ENCODE results near the gene WDR6.

WDR6 gene

DNA sequence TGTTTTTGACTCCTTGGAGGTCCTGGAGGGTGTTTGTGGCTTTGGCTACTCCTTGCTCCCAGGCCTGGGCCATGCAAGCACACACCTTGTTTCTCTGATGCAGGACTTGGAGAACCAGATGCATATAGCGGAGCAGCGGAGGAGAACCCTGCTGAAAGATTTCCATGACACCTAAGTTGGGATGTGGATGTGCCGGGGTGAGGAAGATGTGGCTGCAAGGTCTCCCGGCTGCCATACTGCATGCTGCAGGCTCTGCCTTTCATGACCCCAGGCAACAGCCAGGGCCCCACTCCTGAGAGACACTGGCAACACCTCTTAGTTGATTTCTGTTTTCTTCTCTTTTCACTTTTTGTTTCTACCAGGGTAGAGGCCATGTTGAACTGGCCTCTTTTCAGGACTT is 24.1 kb upstream of the WDR6 start:
- no peak for TF ChIP-seq ZNF274 (IDR thresholded peaks at IDR 0.05; ENCODE audit: low read depth, low read length)
- H3K4me3 ChIP-seq (ENCODE audit: low read length) = no peak overlapping the region

DNA sequence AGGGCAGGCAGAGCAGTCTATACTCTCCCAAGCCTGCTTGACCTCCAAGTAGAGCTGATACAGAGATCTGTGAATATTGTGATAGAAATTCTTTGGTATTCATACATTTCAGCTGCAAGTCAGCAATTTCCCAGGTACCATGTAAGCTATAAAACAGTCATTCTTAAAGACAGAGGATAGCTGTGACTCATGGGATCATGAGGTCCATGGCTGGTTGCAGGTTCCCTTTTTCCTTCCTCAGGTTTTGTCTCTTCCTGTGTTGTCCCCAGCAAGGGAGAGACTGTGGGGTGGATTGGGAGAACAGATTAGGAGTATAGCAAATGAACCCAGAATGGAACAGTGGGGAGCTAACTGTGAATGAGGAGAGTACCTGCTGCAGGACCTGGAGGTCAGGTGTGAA is 22.5 kb upstream of the WDR6 start:
- no peak for TF ChIP-seq ZNF274 (IDR thresholded peaks at IDR 0.05; ENCODE audit: low read depth, low read length)

DNA sequence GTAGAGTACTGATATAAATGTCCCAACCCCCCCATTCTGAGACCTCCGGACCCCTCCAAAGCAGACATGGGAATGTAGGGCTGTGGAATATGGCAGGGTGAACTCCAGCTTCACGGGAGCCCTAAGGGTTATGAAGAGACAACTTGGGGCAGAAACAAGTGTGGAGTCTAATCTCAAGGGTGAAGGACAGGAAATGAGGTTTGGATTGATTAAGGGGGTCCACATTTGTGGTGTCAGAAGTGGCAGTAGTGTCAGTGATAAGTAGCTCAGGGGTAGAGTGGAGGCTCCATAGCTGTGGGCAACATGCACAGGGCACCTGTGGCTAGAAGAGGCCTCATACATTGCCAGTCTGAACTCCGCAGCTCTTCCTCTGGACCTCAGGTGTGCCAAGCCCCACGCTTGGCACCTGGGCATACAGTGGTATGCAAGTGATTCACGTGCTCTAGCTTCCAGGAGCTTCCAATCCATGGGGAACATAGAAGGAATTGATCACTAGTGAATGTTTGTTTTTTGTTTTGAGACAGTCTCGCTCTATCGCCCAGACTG is 21.3 kb upstream of the WDR6 start:
- H3K4me3 ChIP-seq (ENCODE audit: low read length) = no peak overlapping the region

More for the DNA sequence above, 22.5 kb upstream of the WDR6 start:
- no peak overlapping the region for H3K4me3 ChIP-seq (ENCODE audit: low read length)

DNA sequence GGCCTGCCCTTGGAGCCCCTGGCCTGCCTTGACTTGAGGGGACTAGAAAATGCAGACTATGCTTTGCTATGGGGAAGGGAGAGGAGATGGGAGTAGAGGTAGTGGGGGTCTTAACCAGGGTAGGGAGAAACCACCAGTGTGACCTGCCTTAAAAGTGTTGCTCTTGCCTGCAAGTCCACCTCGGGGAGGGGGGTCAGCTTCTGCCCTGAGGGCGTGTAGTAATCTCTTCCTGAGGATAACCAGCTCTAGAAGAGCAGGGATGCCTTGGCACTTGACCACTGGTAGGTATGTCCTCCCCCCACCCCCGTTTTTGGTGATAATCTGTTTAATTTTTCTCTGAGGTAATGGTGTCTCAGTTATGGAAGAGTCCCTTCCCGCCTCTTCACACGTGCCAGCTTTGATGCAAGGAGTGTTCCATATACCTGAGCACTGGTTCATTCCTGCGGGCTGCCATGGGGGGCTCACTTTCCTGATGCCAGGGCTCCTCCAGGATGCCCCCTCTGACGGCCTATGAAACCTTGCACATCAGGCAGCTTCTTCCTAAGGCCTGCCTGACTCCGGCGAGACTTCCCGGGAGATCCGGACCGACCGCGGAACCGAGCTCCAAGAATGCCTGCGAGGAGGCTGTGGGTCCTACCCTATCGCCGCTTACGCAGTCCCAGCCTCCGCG is 17.9 kb upstream of the WDR6 start:
- H3K4me3 ChIP-seq (ENCODE audit: low read length) = peak overlapping the region; percentile 71; the same call in 1 of the 2 replicates

More for the DNA sequence above, 21.3 kb upstream of the WDR6 start:
- no peak for TF ChIP-seq ZNF274 (IDR thresholded peaks at IDR 0.05; ENCODE audit: low read depth, low read length)

DNA sequence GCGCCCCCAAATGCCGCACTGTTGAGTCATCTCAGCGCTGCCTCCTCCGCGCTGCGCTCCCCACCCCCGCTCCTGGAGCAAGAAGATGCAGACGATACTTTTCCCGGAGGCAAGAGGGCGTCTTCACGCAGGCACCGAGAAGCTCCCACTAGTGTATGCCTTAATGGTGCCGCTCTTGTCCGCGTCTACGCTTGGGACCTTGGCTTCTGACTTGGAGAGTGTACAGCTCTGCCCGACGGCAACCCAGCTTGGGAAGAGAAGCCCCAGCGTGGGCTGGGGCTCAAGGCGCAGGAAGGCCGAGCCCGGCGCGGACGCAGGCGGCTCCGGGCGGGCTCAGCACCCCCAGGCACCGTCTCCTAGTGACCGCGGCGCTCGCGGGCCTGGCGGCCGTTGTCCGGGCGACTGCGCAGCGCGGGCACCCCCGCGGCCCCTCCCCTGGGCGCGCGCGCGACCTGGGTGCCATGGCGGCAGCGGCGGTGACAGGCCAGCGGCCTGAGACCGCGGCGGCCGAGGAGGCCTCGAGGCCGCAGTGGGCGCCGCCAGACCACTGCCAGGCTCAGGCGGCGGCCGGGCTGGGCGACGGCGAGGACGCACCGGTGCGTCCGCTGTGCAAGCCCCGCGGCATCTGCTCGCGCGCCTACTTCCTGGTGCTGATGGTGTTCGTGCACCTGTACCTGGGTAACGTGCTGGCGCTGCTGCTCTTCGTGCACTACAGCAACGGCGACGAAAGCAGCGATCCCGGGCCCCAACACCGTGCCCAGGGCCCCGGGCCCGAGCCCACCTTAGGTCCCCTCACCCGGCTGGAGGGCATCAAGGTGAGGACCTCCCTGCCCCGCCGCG is 17.2 kb upstream of the WDR6 start, which contains the start of gene P4HTM:
P4HTM (plus strand) TSS at position 446 of the 840 bp plus-strand sequence; CDS start at position 462, 16 bp downstream.
- TF ChIP-seq ZNF274 (IDR thresholded peaks at IDR 0.05; ENCODE audit: low read depth, low read length) = no peak
- peak within 1 kb of the TSS; percentile 71 for H3K4me3 ChIP-seq (ENCODE audit: low read length)

More for the DNA sequence above, 17.9 kb upstream of the WDR6 start:
- TF ChIP-seq ZNF274 (IDR thresholded peaks at IDR 0.05; ENCODE audit: low read depth, low read length) = no peak

DNA sequence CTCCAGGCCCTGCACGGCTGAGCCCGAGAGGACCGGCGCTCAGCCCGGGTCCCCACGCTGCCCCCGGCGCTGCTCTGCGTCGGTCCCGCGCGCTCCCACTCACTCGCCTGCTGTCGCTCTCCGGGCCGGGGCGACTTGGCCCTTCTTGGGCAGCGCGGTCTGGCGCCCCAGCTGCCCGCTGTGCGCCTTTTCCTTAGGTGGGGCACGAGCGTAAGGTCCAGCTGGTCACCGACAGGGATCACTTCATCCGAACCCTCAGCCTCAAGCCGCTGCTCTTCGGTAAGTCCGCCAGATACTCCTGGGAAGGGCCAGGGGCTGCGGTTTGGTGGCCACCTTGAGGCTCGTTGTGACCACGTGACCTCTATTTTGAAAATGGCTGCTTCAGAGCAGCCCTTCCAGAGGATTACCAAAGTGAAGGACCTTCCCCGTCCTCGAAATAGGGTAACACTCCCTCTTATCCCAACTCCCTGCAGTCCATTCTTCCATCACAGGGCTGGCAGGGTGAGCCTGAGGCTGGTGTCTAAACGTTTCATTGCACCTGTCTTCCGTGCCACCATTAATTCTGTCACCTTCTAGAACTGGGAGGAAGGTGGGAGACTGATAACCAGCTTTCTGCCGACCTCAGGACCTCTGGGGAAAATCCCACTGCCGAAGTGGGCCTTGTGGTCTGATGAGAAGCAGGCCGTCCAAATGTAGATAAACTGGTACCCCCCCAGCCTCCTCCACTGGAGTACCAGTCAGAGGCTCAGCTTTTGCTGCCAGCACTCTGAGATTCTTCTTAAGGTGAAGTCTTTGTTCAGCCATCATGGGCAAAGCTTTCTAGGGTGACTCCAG is 16.3 kb upstream of the WDR6 start:
- H3K4me3 ChIP-seq (ENCODE audit: low read length) = peak overlapping the region; percentile 71
- no peak for TF ChIP-seq ZNF274 (IDR thresholded peaks at IDR 0.05; ENCODE audit: low read depth, low read length)

DNA sequence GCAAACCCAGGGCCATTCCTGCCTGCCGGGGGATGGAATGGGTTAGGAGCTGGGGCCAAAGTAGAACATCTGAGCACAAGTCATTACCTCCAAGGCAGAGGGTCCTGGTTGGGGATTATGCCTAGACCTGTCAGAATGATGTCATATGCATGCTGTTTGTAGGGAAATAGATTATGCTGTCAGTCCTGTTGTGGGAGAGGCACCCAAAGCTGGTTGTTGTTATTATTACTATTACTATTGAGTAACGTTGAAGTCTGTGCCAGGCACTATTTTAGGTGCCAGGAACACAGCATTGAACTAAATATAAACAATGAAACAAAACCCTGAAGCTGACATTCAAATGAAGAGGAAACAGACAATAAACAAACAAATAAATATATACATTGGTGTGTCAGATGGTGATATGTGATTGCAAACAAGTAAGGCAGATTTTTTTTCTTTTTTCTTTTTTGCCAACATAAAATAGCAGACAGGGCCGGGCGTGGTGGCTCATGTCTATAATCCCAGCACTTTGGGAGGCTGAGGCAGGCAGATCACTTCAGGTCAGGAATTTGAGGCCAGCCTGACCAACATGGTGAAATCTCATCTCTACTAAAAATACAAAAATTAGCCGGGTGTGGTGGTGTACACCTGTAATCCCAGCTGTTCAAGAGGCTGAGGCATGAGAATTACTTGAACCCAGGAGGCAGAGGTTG is 15.2 kb upstream of the WDR6 start:
- no peak overlapping the region for H3K4me3 ChIP-seq (ENCODE audit: low read length)
- no peak for TF ChIP-seq ZNF274 (IDR thresholded peaks at IDR 0.05; ENCODE audit: low read depth, low read length)

DNA sequence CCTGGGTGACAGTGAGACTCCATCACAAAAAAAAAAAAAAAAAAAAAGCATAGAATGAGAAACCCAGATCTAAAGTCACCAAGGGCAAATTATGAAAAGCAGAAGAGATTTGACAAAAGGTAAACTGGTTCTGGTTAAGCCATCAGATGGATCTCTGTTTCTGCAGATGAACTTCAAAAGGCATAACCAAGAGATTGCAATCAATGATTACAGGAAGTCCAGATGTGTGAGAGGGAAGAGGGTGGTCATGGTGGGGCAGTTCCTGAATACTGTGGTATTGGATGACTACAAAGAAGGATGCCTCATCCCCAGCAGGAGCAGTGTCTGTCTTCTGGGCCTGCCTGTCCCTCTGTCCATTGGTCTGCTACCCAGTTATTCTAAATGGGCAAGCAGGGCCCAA is 13.4 kb upstream of the WDR6 start:
- TF ChIP-seq ZNF274 (IDR thresholded peaks at IDR 0.05; ENCODE audit: low read depth, low read length) = no peak
- H3K4me3 ChIP-seq (ENCODE audit: low read length) = no peak overlapping the region

DNA sequence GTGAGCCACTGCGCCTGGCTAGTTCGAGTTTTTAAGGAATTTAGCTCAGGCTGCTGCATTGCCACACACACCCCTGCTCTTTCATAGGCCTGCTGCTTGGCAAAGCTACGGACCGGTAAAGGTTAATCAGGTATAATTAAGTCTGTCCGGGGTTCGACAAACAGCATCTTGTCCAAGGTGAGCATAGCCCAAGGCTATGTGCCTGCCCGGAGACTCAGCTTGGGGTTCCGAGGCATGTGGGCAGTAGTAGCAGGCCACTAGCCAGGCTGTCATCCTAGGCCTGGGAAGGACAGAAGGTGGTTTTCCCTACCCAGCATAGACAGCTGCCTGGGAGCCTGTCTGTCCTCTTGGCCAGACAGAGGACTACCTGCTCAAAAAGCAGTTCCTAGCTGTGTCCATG is 10.6 kb upstream of the WDR6 start:
- no peak for TF ChIP-seq ZNF274 (IDR thresholded peaks at IDR 0.05; ENCODE audit: low read depth, low read length)
- H3K4me3 ChIP-seq (ENCODE audit: low read length) = no peak overlapping the region

DNA sequence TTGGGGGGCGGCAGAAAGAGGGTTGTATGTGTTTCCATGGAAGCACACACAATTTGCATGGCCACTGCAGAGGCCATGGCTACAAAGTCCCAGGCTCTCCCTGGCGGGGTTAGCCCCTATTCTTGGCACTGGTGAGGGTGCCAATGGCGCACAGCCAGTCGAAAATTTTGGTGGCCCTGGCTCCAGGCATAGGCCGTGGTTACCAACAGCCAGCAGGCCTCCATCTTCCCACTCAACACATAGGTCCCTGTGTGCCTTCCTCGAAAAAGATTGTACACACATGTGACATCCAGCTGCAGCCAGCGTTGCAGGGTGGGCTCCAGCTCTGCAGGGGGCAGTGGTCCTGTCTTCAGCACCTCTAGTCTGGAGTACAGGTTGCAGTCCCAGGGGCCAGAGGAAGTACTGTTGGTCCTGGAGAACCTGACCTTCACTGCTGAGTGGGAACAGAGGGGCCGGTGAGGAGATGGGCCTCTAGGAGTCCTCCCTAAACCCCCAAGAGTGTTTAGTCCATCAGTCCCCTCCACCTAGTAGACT is 10.0 kb upstream of the WDR6 start:
- TF ChIP-seq ZNF274 (IDR thresholded peaks at IDR 0.05; ENCODE audit: low read depth, low read length) = no peak
- H3K4me3 ChIP-seq (ENCODE audit: low read length) = no peak overlapping the region

DNA sequence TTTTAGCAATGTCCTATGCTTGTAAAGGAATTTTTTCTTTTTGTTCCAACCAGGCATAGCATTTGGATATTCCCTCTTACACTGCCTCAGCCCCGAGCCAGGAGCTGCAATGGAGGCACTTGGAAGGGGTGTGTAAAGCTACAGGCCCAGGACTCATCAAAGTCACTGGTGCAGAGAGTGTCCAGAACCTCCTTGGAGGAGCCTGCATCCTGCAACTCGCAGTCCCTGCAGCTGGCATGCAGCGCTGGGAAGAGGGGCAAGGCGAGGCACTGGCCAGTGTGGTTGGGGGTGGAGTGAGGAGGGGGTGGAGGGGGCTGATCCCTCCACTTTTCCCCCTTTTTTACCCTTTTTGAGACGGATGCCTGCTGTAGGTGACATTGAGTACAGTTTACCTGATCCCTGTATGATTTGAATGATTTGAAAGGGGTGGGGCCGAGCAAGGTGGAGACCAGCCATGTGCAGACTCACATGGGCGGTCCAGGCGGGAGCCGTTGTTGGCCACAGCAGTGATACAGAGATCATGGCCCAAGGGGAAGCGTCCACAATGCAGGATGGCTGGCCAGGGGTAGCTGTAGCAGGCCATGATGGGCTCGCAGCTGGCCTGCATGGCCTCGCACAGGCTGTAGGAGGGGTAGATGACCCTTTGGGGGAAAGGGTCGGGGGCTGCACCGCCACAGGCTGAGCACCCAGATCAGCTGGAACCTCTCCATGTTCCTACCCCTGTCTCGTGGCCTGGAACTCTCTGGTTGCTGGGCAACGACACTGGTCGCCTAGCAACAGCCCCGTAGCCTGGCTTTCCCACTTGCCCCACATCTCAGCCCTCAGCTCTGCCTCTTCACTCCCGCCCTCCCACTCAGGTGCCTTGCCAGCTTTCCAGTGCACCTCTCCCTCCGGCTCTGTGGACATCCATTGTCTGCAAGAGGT is 9.2 kb upstream of the WDR6 start:
- no peak for TF ChIP-seq ZNF274 (IDR thresholded peaks at IDR 0.05; ENCODE audit: low read depth, low read length)
- no peak overlapping the region for H3K4me3 ChIP-seq (ENCODE audit: low read length)
